ENCODE measurements around the gene GOLGA2. TPM values are rescaled to one million over a fixed set of nuclear protein-coding genes. Genes with fewer than 3 reads are reported as not detected.

Gene GOLGA2
- total RNA-seq, 1 experiment from 2014 or later, result 51.0 TPM

GRCh38 chr9:128292009-128292408 is 16.2 kb upstream of the GOLGA2 start:
- Histone ChIP-seq H4K8ac (replicated peaks; ENCODE audit: insufficient read length, low read depth, low read length) (no peak overlapping the region), H3T11ph (ENCODE audit: low read length) (no peak overlapping the region), H3K27ac (ENCODE audit: insufficient read length, low read depth, low read length) (no peak overlapping the region), H4K91ac (ENCODE audit: insufficient read length, low read depth, low read length) (no peak overlapping the region), H2BK12ac (ENCODE audit: insufficient read length, low read depth, low read length) (no peak overlapping the region), H3K4me1 (ENCODE audit: insufficient read depth, low read length) (no peaks in the 10 kb centered on the region), H2BK120ac (ENCODE audit: low read depth, low read length, poor library complexity, severe bottlenecking) (no peak overlapping the region), H3K9ac (ENCODE audit: extremely low read depth, insufficient read length, low read length) (no peak overlapping the region), H4K5ac (ENCODE audit: insufficient read length, low read depth, low read length) (no peak overlapping the region), H3K14ac (ENCODE audit: insufficient read depth, low read length) (no peak overlapping the region), H2BK15ac (ENCODE audit: low read depth, low read length) (no peak overlapping the region), H3K27me3 (ENCODE audit: insufficient read depth, low read length) (no peaks in the 10 kb centered on the region), H4K20me1 (ENCODE audit: control insufficient read depth, insufficient read depth, insufficient read length) (no peaks in the 10 kb centered on the region), H2BK20ac (ENCODE audit: low read depth, low read length, poor library complexity, severe bottlenecking) (no peak overlapping the region), H3K18ac (ENCODE audit: insufficient read length, low read depth, low read length) (no peak overlapping the region), H3K4ac (ENCODE audit: low read depth, low read length) (no peak overlapping the region), H3K56ac (ENCODE audit: insufficient read length, low read depth, low read length) (no peak overlapping the region), H3K4me2 (ENCODE audit: insufficient read depth, insufficient read length, low read length) (no peak overlapping the region), H3K9me3 (ENCODE audit: control insufficient read depth, low read depth, low read length) (no peaks in the 10 kb centered on the region), H3K79me1 (ENCODE audit: insufficient read depth, low read depth, low read length, poor library complexity, severe bottlenecking) (no peaks in the 10 kb centered on the region), H3K23me2 (ENCODE audit: insufficient read length, low read depth, low read length, poor library complexity, severe bottlenecking) (no peaks in the 10 kb centered on the region), H2AFZ (ENCODE audit: low read length) (no peak overlapping the region), H3K79me2 (ENCODE audit: insufficient read depth, low read length) (0 out of 2 replicates have a peak, but pooled peaks cover 1% of the 10 kb centered on the region), H2BK5ac (ENCODE audit: insufficient read length, low read length) (no peak overlapping the region), H3K23ac (ENCODE audit: insufficient read length, low read depth, low read length) (no peak overlapping the region), H2AK5ac (ENCODE audit: insufficient read length, low read length) (no peak overlapping the region)
- no peak overlapping the region for H3K27ac Mint-ChIP-seq
- DNase-seq, result no peak
- no peaks in the 10 kb centered on the region for H3K9me3 Mint-ChIP-seq
- no peak overlapping the region for H3K4me3 Mint-ChIP-seq
- no peak for TF ChIP-seq CTCF (conservative IDR thresholded peaks at IDR 0.05)
- no peaks in the 10 kb centered on the region; the same call in 1 of the 2 replicates for H3K27me3 Mint-ChIP-seq (ENCODE audit: low read depth)
- WGBS (ENCODE audit: extremely low coverage, insufficient read length, low lambda C conversion rate), result no CpG with 5 or more reads among the region's 3 CpGs
- H3K4me1 Mint-ChIP-seq, result peaks cover 2 to 4% of the 10 kb centered on the region in 2 experiments
- H3K36me3 Mint-ChIP-seq (ENCODE audit: insufficient read depth in 1 of 3, low read depth in 3 of 3), result peaks cover 3 to 16% (median 7%) of the 10 kb centered on the region in 3 experiments; a peak in 5 of 7 replicates
